HEK293 (cell line): ENCODE measurements around the gene HEBP1.

Experiments
- CTCF ChIA-PET: fragments of 350-600 bp; formaldehyde crosslinking; extraction: SDS; loops from one replicate; lab custom pipeline; 2021; ENCODE audit warnings: antibody characterized with exemption; lab: Yijun Ruan, JAX
- POLR2A ChIA-PET: fragments of 300-600 bp; formaldehyde crosslinking; extraction: SDS; loops from one replicate; lab custom pipeline; 2020; ENCODE audit warnings: antibody characterized with exemption, inconsistent platforms; lab: Yijun Ruan, JAX
- H3K27ac ChIP-seq: fragments of 200-500 bp; sonication (Bioruptor generic); 2 replicates; pipeline ENCODE4 v1.5.1; 2014; ENCODE audit warnings: low read depth, low read length, control low read depth, inconsistent platforms; ENCODE audit errors: extremely low read depth
- H3K36me3 ChIP-seq, 2 experiments: fragments of 200-500 bp in 1 of 2; sonication (Bioruptor generic) in 1 of 2; 1 replicate in 1 of 2; 2 replicates in 1 of 2; pipeline ENCODE4 v1.5.1; 2014 to 2017; ENCODE audit warnings: inconsistent platforms in 2 of 2, low read length in 2 of 2; ENCODE audit not compliant: control insufficient read depth in 2 of 2, insufficient read depth in 1 of 2
- H3K4me1 ChIP-seq: fragments of 200-500 bp; sonication (Bioruptor generic); 2 replicates; pipeline ENCODE4 v1.5.1; 2014; ENCODE audit warnings: mild to moderate bottlenecking, low read length, inconsistent platforms; ENCODE audit not compliant: control insufficient read depth, insufficient read depth
- H3K4me3 ChIP-seq: 2 replicates; pipeline ENCODE4 v1.5.1; 2011; ENCODE audit warnings: low read depth, mild to moderate bottlenecking, control low read depth, low read length, moderate library complexity
- H3K9me3 ChIP-seq: fragments of 200-500 bp; sonication (Bioruptor generic); 2 replicates; pipeline ENCODE4 v1.5.1; 2014; ENCODE audit warnings: low read depth, low read length, inconsistent platforms; ENCODE audit not compliant: control insufficient read depth, insufficient read depth
- EGR2 ChIP-seq: fragments of 450-650 bp; formaldehyde crosslinking; IDR thresholded peaks from 2 replicates; pipeline ENCODE4 v1.5.1; 2016; ENCODE audit warnings: low read depth, missing biosample characterization, missing genetic modification characterization
- HOXA7 ChIP-seq: sonication (generic); formaldehyde crosslinking; IDR thresholded peaks from 2 replicates; pipeline ENCODE4 v1.8.1; 2022; ENCODE audit warnings: missing genetic modification reagents, borderline replicate concordance
- TCF7L2 ChIP-seq: IDR thresholded peaks from 2 replicates; pipeline ENCODE4 v1.6.1; 2011; ENCODE audit warnings: low read depth, mild to moderate bottlenecking, inconsistent platforms, low read length, moderate library complexity, borderline replicate concordance
- YY1 ChIP-seq: fragments of 450-650 bp; formaldehyde crosslinking; IDR thresholded peaks from 2 replicates; pipeline ENCODE4 v1.5.1; 2018; ENCODE audit warnings: missing biosample characterization, missing genetic modification characterization
- ZBTB8A ChIP-seq: fragments of 450-650 bp; formaldehyde crosslinking; IDR thresholded peaks from 2 replicates; pipeline ENCODE4 v1.5.1; 2016; ENCODE audit warnings: missing biosample characterization, missing genetic modification characterization
- ZFHX2 ChIP-seq: fragments of 450-650 bp; formaldehyde crosslinking; conservative IDR thresholded peaks from 2 replicates; pipeline ENCODE4 v1.5.1; 2016; ENCODE audit warnings: missing biosample characterization, missing genetic modification characterization
- ZFP41 ChIP-seq: fragments of 450-650 bp; formaldehyde crosslinking; IDR thresholded peaks from 2 replicates; pipeline ENCODE4 v1.5.1; 2016; ENCODE audit warnings: missing biosample characterization, missing genetic modification characterization, borderline replicate concordance
- ZIC2 ChIP-seq: fragments of 450-650 bp; formaldehyde crosslinking; IDR thresholded peaks from 2 replicates; pipeline ENCODE4 v1.5.1; 2016; ENCODE audit warnings: missing biosample characterization, missing genetic modification characterization
- ZNF121 ChIP-seq: fragments of 450-650 bp; formaldehyde crosslinking; IDR thresholded peaks from 2 replicates; pipeline ENCODE4 v1.5.1; 2016; ENCODE audit warnings: missing biosample characterization, missing genetic modification characterization
- ZNF155 ChIP-seq: fragments of 450-650 bp; formaldehyde crosslinking; IDR thresholded peaks from 2 replicates; pipeline ENCODE4 v1.5.1; 2016; ENCODE audit warnings: missing biosample characterization, missing genetic modification characterization
- ZNF214 ChIP-seq: fragments of 450-650 bp; formaldehyde crosslinking; IDR thresholded peaks from 2 replicates; pipeline ENCODE4 v1.5.1; 2017; ENCODE audit warnings: missing biosample characterization, mild to moderate bottlenecking, missing genetic modification characterization, borderline replicate concordance
- ZNF274 ChIP-seq, 2 experiments: fragments of 200-500 bp in 1 of 2; fragments of 450-650 bp in 1 of 2; sonication (Bioruptor generic) in 1 of 2; formaldehyde crosslinking in 1 of 2; IDR thresholded peaks; 2 replicates each; pipeline versions ENCODE4 v1.5.1 to v1.6.1; 2014 to 2016; ENCODE audit warnings: borderline replicate concordance in 1 of 2, inconsistent platforms in 1 of 2, low read length in 1 of 2, missing biosample characterization in 1 of 2, missing genetic modification characterization in 1 of 2
- ZNF394 ChIP-seq: fragments of 450-650 bp; formaldehyde crosslinking; IDR thresholded peaks from 2 replicates; pipeline ENCODE4 v1.5.1; 2016; ENCODE audit warnings: missing biosample characterization, missing genetic modification characterization, mild to moderate bottlenecking, moderate library complexity, borderline replicate concordance
- ZNF596 ChIP-seq: fragments of 450-650 bp; IDR thresholded peaks from 2 replicates; pipeline ENCODE4 v1.5.0; 2018; ENCODE audit warnings: missing biosample characterization, mild to moderate bottlenecking, missing genetic modification characterization, moderate library complexity
- ZNF660 ChIP-seq: fragments of 450-650 bp; IDR thresholded peaks from 2 replicates; pipeline ENCODE4 v1.5.1; 2018; ENCODE audit warnings: missing biosample characterization, mild to moderate bottlenecking, missing genetic modification characterization
- ZNF677 ChIP-seq: fragments of 450-650 bp; IDR thresholded peaks from 2 replicates; pipeline ENCODE4 v1.5.0; 2018; ENCODE audit warnings: missing biosample characterization, mild to moderate bottlenecking, missing genetic modification characterization, moderate library complexity
- ZXDB ChIP-seq: fragments of 450-650 bp; formaldehyde crosslinking; IDR thresholded peaks from 2 replicates; pipeline ENCODE4 v1.5.1; 2016; ENCODE audit warnings: missing biosample characterization, missing genetic modification characterization
- TF ChIP-seq, protein P1 (sequence below): fragments of 450-650 bp; formaldehyde crosslinking; optimal IDR thresholded peaks from 2 replicates; pipeline ENCODE3; 2016; ENCODE audit warnings: missing biosample characterization, mild to moderate bottlenecking, missing genetic modification characterization
- TF ChIP-seq, protein P2 (sequence below): fragments of 450-650 bp; formaldehyde crosslinking; IDR thresholded peaks from 2 replicates; pipeline ENCODE4 v1.5.1; 2017; ENCODE audit warnings: missing biosample characterization, missing genetic modification characterization

The HEBP1 gene

DNA sequence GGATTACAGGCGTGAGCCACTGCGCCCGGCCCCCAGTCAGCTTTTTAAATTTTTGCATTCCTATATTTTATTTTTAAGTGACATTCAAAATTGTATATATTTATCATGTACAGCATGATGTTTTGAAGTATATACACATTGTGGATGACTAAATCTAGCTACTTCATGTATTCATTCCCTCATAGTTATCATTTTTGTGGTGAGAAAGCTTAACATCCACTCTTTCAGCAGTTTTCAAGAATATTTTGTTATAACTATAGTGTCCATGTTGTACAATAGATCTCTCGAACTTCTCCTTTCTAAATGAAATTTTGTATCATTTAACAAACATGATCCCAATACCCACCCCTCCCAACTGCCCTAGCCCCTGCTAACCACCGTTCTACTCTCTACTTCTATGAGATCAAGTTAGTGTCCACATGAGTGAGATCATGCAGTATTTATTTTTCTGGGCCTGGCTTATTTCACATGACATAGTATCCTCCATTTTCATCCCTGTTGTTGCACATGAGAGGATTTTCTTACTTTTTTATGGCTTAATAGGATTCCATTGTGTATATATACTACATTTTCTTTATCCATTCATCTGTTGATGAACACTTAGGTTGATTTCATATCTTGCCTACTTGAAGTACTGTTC is 8.8 kb upstream of the HEBP1 start:
- CTCF ChIA-PET: interaction anchor here (0.6 kb wide), 2 partner anchors 96 to 247 kb away, joined by 3 read pairs; no protein-coding TSS in a partner anchor
- Histone ChIP-seq H3K36me3 (no peaks in the 10 kb centered on the region), H3K4me1 (no peaks in the 10 kb centered on the region), H3K4me3 (no peak overlapping the region), H3K27ac (no peak overlapping the region), H3K9me3 (no peaks in the 10 kb centered on the region)
- POLR2A ChIA-PET: no interaction called here
- TF ChIP-seq ZFP41 (tag by site-specific recombination): no peak
- TF ChIP-seq ZBTB8A (tag by site-specific recombination): no peak
- no peak for TF ChIP-seq ZNF214 (tag by site-specific recombination)
- TF ChIP-seq ZNF155: no peak
- no peak for TF ChIP-seq HOXA7 (CRISPR knock-in tag)

DNA sequence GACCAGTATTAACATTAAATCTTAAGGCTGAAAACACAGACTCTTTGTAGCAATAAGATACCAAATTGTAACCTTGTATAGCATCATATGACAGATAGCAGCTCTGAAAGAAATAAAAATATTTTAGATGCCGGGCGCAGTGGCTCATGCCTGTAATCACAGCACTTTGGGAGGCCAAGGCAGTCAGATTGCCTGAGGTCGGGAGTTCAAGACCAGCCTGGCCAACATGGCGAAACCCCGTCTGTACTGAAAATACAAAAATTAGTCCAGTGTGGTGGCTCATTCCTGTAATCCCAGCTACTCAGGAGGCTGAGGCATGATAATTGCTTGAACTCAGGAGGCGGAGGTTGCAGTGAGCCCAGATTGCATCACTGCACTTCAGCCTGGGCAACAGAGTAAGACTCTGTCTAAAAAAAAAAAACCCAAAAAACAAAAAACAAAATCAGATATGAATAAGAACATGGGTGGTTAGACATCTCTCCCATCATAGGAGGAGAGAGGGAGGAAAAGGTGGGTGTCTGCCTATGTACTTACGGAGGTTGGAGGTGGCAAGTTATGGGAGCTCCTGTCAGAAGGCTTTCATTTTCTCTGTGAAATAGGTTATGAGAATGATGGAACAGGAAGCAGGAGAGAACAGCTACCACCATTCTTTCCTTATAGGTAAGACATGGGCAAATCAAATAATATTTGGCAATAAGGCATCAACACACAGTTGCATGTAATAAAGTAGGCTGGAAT is 7.6 kb upstream of the HEBP1 start:
- TF ChIP-seq ZFHX2 (peak; percentile 20; the same call in 1 of the 2 replicates), ZNF596 (no peak), YY1 (tag by site-specific recombination) (no peak), ZNF121 (peak; percentile 46; the same call in 1 of the 2 replicates), ZXDB (tag by site-specific recombination) (no peak), EGR2 (peak; percentile 17; the same call in 1 of the 2 replicates)
- TF ChIP-seq, protein P1, sequence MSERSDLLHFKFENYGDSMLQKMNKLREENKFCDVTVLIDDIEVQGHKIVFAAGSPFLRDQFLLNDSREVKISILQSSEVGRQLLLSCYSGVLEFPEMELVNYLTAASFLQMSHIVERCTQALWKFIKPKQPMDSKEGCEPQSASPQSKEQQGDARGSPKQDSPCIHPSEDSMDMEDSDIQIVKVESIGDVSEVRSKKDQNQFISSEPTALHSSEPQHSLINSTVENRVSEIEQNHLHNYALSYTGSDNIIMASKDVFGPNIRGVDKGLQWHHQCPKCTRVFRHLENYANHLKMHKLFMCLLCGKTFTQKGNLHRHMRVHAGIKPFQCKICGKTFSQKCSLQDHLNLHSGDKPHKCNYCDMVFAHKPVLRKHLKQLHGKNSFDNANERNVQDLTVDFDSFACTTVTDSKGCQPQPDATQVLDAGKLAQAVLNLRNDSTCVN: no peak
- TF ChIP-seq, protein P2, sequence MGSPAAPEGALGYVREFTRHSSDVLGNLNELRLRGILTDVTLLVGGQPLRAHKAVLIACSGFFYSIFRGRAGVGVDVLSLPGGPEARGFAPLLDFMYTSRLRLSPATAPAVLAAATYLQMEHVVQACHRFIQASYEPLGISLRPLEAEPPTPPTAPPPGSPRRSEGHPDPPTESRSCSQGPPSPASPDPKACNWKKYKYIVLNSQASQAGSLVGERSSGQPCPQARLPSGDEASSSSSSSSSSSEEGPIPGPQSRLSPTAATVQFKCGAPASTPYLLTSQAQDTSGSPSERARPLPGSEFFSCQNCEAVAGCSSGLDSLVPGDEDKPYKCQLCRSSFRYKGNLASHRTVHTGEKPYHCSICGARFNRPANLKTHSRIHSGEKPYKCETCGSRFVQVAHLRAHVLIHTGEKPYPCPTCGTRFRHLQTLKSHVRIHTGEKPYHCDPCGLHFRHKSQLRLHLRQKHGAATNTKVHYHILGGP (tag by site-specific recombination): no peak
- H3K9me3 ChIP-seq: no peaks in the 10 kb centered on the region
- ChIA-PET CTCF (interaction anchor here (0.6 kb wide), 1 partner anchor 201 kb away, joined by 3 read pairs; no protein-coding TSS in a partner anchor), POLR2A (no interaction called here)
- H3K4me3 ChIP-seq: no peak overlapping the region
- no peaks in the 10 kb centered on the region for H3K4me1 ChIP-seq
- H3K27ac ChIP-seq: no peak overlapping the region
- no peaks in the 10 kb centered on the region for H3K36me3 ChIP-seq

DNA sequence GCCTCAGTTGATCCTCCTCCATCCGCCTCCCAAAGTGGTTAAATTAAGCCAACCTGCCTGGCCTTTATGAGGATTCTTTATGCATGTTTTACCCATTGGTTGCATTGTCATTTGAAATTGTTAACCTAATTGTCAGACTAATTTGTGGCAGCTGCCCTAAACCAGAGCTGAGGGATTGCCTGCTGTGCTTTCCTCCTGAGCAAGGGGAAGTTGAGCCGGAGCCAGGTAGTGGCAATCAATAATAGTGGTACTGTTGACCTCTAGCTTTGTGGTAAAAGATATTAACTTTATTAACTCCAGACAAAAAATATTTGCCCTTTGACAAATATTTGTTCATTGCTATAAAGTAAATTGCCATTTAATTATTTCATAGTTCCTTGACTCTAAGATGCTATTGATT is 5.6 kb upstream of the HEBP1 start:
- CTCF ChIA-PET: interaction anchor here (0.6 to 1.6 kb wide), 3 partner anchors 89 to 806 kb away, joined by 3 to 5 read pairs (median 4); no protein-coding TSS in a partner anchor
- TF ChIP-seq ZNF274 (IDR thresholded peaks at IDR 0.05; ENCODE audit: low read length) (no peak), ZNF274 (tag by site-specific recombination; IDR thresholded peaks at IDR 0.05; ENCODE audit: borderline replicate concordance) (no peak), TCF7L2 (no peak), ZNF660 (tag by site-specific recombination) (peak; percentile 49; the same call in 1 of the 2 replicates), ZNF677 (tag by site-specific recombination) (no peak), ZIC2 (tag by site-specific recombination) (0 out of 2 replicates have a peak, but pooled peaks have one; percentile 9), ZNF394 (no peak)
- TF ChIP-seq, all 188 proteins: peak for 2
- no peaks in the 10 kb centered on the region for H3K4me1 ChIP-seq
- no peak overlapping the region for H3K27ac ChIP-seq
- H3K36me3 ChIP-seq: no peaks in the 10 kb centered on the region
- H3K4me3 ChIP-seq: no peak overlapping the region
- POLR2A ChIA-PET: no interaction called here
- H3K9me3 ChIP-seq: no peaks in the 10 kb centered on the region
